Endothelial cell of umbilical vein (primary cell): ENCODE measurements around the gene TBC1D5.

Experiments
- CTCF ChIP-seq, 2 donors: IDR thresholded peaks; 1 replicate in 1 of 2; 2 replicates in 1 of 2; pipeline ENCODE4 v1.5.1; 2011; ENCODE audit warnings: low read length in 2 of 2, mild to moderate bottlenecking in 2 of 2, moderate library complexity in 2 of 2, control low read depth in 1 of 2, inconsistent platforms in 1 of 2, low read depth in 1 of 2; ENCODE audit not compliant: insufficient read depth in 1 of 2; ENCODE audit errors: extremely low read depth in 1 of 2
- GATA2 ChIP-seq: IDR thresholded peaks from 2 replicates; pipeline ENCODE4 v1.7.0; 2011; ENCODE audit warnings: low read depth, mild to moderate bottlenecking, moderate library complexity, mixed read lengths, low read length; ENCODE audit not compliant: insufficient read length, insufficient read depth
- MAX ChIP-seq: IDR thresholded peaks from 2 replicates; pipeline ENCODE4 v1.6.1; 2011; ENCODE audit not compliant: insufficient read depth, insufficient read length
- MYC ChIP-seq: IDR thresholded peaks from one replicate; pipeline ENCODE4 v1.6.1; 2011; ENCODE audit warnings: mild to moderate bottlenecking, low read depth, low read length
- POLR2A ChIP-seq: IDR thresholded peaks from 2 replicates; pipeline ENCODE4 v1.6.1; 2012; ENCODE audit warnings: low read depth, mild to moderate bottlenecking, control low read depth, low read length
- POLR2AphosphoS5 ChIP-seq: IDR thresholded peaks from 2 replicates; pipeline ENCODE4 v1.6.1; 2012; ENCODE audit warnings: low read depth, mild to moderate bottlenecking, control low read depth, low read length, moderate library complexity; ENCODE audit not compliant: insufficient read depth

- TF ChIP-seq CTCF (IDR thresholded peaks at IDR 0.05; ENCODE audit: extremely low read depth in 1 of 2, insufficient read depth in 1 of 2, low read depth in 1 of 2, low read length in 2 of 2), result no peak
- TF ChIP-seq MYC, result no peak
- no peak for TF ChIP-seq MAX
- TF ChIP-seq GATA2, result no peak
- no peak for TF ChIP-seq POLR2A
- TF ChIP-seq POLR2AphosphoS5, result no peak
Measured at GRCh38 chr3:17466028-17466427, 276.4 kb downstream of the TBC1D5 start.
